ENCODE measurements around the gene NYAP2. TPM values are rescaled to one million over a fixed set of nuclear protein-coding genes. Genes with fewer than 3 reads are reported as not detected.

The NYAP2 gene
- polyA plus RNA-seq = not detected

DNA sequence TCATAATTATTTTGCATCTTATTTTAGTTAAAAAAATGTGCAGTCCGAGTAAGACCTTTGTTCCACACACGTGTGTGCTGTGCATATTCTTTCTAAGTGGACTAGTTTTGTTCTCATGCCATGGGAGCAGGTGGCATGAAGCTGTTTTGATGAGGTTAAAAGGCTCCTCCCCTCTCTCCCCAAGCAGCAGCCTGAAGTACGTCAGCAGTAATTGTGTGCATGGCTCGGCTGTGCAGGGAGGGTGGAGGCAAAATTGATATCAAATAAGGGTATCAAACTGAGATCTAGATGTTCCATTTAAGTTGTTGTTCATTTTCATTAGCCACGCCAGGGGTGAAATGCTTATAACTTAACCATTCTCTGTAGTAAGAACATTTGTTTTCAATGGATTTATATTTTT lies at the start of gene NYAP2:
NYAP2 (plus strand) TSS at position 207 of the 400 bp plus-strand sequence. CDS start 9,171 bp downstream, outside the sequence.
- H3K27me3 Mint-ChIP-seq = peaks cover 3% of the 10 kb centered on the region
- peaks cover 0 to 2% (median 0%) of the 10 kb centered on the region in 3 donors for H3K9me3 Mint-ChIP-seq
- H3K36me3 Mint-ChIP-seq = no peaks in the 10 kb centered on the region
- H3K4me3 Mint-ChIP-seq = no peak within 1 kb of the TSS
- peaks cover 0 to 1% (median 0%) of the 10 kb centered on the region in 3 donors for H3K4me1 Mint-ChIP-seq
- H3K27ac Mint-ChIP-seq = no peak within 1 kb of the TSS

DNA sequence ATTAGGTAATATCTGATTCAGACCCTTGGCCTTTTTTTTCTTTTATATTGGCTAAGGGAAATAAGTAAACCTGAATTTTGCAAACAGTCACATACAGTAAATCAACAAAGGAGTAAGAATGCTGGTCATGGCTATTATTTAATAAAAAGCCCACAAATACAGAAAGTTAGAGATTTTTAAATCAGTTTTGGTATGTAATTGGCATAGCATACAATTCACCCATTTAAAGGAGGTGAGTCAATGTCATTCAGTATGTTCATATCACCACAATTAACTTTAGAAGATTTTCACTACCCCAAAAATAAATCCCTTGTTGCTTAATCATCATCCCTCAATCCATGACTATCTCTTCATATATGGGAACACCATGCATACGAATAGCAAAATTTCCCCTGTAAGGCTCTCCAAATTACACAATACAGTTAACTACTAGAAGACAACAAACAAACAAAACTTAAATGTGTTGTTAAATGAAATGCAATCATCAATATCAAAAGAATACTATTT lies 45.9 kb upstream of the NYAP2 start:
- Mint-ChIP-seq H3K4me3 (no peak overlapping the region), H3K36me3 (no peaks in the 10 kb centered on the region), H3K9me3 (peaks cover 0 to 3% (median 0%) of the 10 kb centered on the region in 3 donors), H3K27me3 (no peaks in the 10 kb centered on the region), H3K4me1 (no peaks in the 10 kb centered on the region), H3K27ac (no peak overlapping the region)

DNA sequence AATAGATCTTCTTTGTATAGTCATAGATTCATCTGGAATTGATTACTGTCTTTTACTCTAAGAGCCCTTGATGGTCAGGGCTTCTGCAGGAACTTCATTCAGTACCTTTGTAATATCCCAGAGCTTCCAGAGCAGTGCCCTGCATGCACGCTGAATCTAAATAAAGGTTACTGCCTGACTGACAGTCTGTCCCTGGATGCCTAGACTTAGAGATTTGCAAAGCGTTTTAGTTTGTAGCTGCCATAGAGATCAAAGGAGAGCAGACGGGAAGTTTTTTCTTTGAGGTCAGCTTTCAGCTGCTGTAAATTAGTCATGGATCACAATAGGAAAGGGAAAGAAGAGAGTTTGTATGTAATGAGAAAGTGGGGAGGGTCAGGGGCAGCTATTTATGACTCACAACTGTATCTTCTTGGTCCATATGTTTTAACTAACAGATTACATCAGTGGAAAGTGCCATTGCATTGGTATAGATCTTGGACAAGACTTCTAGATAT lies 45.2 kb upstream of the NYAP2 start:
- H3K4me3 Mint-ChIP-seq = no peak overlapping the region
- no peak overlapping the region for H3K27ac Mint-ChIP-seq
- no peaks in the 10 kb centered on the region for H3K36me3 Mint-ChIP-seq
- peaks cover 0 to 3% (median 0%) of the 10 kb centered on the region in 3 donors for H3K9me3 Mint-ChIP-seq
- H3K4me1 Mint-ChIP-seq = no peaks in the 10 kb centered on the region
- H3K27me3 Mint-ChIP-seq = no peaks in the 10 kb centered on the region

DNA sequence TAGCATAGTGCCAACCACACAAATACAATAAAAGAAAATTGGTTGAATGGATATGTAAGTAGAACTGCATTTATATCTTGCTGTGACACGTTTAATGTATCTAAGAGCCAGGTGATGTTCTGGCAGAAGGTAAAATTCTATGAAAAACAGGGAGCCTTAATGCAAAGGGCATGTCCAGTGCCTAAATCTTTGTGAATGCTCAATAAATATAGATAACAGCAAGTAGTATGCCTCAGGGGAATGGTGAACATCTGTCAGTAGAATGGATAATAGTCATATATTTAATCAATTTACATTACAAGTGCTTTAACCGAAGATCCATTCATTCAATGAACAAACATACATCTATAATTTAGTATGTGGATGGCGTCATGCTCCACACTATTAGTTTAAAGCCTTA lies 43.7 kb upstream of the NYAP2 start:
- H3K27me3 Mint-ChIP-seq = no peaks in the 10 kb centered on the region
- no peak overlapping the region for H3K27ac Mint-ChIP-seq
- no peaks in the 10 kb centered on the region for H3K4me1 Mint-ChIP-seq
- H3K9me3 Mint-ChIP-seq = peaks cover 0 to 3% (median 0%) of the 10 kb centered on the region in 3 donors
- H3K4me3 Mint-ChIP-seq = no peak overlapping the region
- no peaks in the 10 kb centered on the region for H3K36me3 Mint-ChIP-seq

DNA sequence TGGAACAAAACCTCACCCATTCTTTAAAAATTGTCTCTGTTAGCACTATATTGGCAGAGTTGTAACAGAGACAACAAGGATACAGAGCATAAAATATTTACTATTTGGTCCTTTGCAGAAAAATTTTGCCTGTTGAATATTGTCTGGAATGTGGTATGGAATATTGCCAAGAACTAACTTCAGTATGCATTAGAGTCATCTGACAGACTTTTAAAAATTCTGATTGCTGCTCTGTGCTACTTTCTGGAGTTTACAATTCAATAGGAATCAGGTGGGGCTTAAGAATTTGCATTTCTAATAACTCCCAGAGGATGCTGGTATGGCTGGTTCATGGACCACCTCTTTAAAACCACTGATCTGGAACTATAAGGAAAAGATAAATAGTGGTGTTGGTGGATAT lies 32.8 kb upstream of the NYAP2 start:
- Mint-ChIP-seq H3K27me3 (peaks cover 4% of the 10 kb centered on the region), H3K4me1 (no peaks in the 10 kb centered on the region), H3K4me3 (no peak overlapping the region), H3K27ac (no peak overlapping the region), H3K36me3 (peaks cover 4% of the 10 kb centered on the region), H3K9me3 (no peaks in the 10 kb centered on the region)

DNA sequence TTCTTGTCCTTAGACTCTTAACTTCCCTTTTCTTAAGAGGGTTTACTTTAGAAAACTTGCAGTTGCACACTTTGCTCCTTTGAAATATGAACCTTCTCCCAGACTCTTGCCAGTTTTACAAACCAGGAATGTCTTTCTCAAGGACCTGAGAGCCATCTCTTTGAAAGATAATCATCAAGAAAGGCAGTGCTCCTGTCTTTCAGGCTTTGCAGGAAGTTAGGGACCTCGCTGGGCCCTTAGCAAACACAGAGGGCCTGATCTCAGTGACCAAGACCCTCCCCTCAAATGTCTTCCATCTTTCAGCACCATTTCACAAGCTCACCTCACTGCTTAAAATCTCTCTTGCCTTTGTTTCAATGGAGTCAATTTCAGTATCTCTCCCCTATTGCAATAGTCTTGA lies 32.0 kb upstream of the NYAP2 start:
- Mint-ChIP-seq H3K27me3 (peaks cover 4% of the 10 kb centered on the region), H3K36me3 (peaks cover 4% of the 10 kb centered on the region), H3K9me3 (no peaks in the 10 kb centered on the region), H3K4me3 (no peak overlapping the region), H3K27ac (no peak overlapping the region), H3K4me1 (no peaks in the 10 kb centered on the region)

DNA sequence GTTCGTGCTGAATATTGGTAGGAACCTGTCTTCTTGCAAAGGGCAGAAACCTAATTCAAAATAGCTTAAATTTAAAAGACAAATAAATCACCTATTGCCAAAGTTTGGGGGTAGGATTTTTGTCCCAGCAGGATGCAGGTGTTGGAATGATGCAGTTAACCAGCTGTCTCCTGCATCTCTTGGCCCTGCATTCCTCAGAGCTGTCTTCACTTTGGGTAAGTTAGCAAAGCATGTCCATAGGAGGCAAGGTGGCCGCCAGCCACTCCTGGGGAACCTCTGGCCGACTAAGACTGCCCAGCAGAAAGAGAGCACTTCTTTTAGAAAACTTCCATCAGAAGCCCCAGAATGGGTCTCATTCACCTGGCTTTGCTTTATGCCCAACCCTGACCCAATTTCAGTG lies 20.5 kb upstream of the NYAP2 start:
- Mint-ChIP-seq H3K9me3 (no peaks in the 10 kb centered on the region), H3K4me3 (no peak overlapping the region), H3K27ac (no peak overlapping the region), H3K36me3 (no peaks in the 10 kb centered on the region), H3K4me1 (no peaks in the 10 kb centered on the region), H3K27me3 (peaks cover 4% of the 10 kb centered on the region)

DNA sequence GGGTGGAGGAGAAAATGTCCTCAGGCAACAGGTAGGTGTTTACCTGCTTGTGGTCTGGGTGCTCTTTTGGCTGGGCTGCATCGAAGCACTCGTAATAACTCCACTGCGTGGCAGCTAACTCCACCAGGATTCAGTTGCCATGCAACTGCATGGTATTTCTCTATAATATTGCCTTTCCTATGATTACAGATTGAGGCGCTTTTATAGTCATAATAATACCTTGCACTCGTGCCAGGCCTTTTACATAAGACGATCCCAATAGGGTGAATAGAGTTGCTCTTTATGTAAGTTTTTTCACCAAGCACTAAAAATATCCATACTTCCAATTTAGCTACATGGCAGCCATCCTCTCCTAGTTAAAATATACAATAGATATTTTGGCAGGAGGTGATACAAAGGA lies 19.7 kb upstream of the NYAP2 start:
- no peak overlapping the region for H3K27ac Mint-ChIP-seq

DNA sequence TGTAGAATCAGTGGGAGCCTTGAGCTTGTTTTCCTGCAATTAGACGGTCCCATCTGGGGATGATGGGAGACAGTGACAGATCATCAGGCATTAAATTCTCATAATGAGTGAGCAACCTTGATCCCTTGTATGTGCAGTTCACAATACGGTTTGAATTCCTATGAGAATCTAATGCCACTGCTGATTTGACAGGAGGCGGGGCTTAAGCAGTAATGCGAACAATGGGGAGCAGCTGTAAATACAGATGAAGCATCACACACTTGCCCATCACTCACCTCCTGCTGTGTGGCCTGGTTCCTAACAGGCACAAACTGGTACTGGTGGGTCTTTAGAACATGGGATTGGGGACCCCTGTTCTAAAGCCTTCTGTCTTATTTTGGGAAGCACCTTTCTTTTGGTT lies 17.9 kb upstream of the NYAP2 start:
- Mint-ChIP-seq H3K27me3 (peaks cover 5% of the 10 kb centered on the region), H3K9me3 (no peaks in the 10 kb centered on the region), H3K27ac (no peak overlapping the region), H3K36me3 (no peaks in the 10 kb centered on the region), H3K4me3 (no peak overlapping the region), H3K4me1 (no peaks in the 10 kb centered on the region)

More for the DNA sequence above, 19.7 kb upstream of the NYAP2 start:
- Mint-ChIP-seq H3K27me3 (peaks cover 4% of the 10 kb centered on the region), H3K4me1 (no peaks in the 10 kb centered on the region), H3K36me3 (no peaks in the 10 kb centered on the region), H3K4me3 (no peak overlapping the region), H3K9me3 (no peaks in the 10 kb centered on the region)

DNA sequence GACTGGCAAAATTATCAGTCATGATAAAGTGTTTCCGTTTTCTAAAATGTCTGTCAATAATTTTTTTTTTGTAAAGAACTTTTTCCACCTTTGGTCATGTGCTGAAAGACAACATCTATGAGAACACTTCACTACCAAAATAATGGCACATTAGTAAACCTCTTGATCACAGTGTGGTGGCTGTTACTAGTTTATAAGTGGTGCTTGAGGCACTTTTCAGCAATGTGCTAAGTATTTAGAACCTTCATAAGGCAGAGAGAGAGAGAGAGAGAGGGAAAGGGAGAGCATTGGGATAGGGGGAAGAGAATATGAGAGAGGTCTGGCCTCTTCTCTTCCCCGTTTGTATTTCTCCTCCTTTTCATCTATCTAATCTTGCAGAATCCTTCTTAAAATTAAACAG lies 1.1 kb upstream of the NYAP2 start:
- Mint-ChIP-seq H3K9me3 (peaks cover 0 to 2% (median 0%) of the 10 kb centered on the region in 3 donors), H3K27ac (no peak overlapping the region), H3K27me3 (peaks cover 3% of the 10 kb centered on the region), H3K4me3 (no peak overlapping the region), H3K36me3 (no peaks in the 10 kb centered on the region), H3K4me1 (peaks cover 0 to 1% (median 0%) of the 10 kb centered on the region in 3 donors)

DNA sequence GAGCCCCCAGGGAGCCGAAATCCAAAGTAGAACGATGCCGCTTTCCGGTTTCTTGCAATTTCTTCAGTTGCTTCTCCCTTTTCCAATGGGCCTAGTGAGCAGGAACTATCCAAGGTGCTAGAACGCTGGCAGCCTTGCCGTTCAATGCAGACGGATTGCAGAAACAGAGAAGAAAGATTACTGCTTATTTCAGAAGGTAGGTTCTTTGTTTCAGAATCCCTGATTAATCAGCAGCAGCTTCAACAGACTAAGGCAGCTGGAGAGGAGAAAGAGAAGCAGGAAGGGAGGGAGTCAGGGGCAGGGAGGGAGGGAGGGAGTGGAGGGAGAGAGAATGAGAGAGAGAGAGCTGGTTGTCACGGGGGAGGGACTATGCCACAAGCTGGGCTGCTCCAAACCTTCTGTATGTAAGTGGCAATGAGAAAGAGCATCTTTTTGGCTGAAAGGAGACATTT lies 576 bp downstream of the NYAP2 start:
- no peaks in the 10 kb centered on the region for H3K36me3 Mint-ChIP-seq
- H3K4me3 Mint-ChIP-seq = no peak overlapping the region
- peaks cover 0 to 2% (median 0%) of the 10 kb centered on the region in 3 donors for H3K9me3 Mint-ChIP-seq
- peaks cover 0 to 1% (median 0%) of the 10 kb centered on the region in 3 donors for H3K4me1 Mint-ChIP-seq
- H3K27ac Mint-ChIP-seq = no peak overlapping the region
- peaks cover 3% of the 10 kb centered on the region for H3K27me3 Mint-ChIP-seq

DNA sequence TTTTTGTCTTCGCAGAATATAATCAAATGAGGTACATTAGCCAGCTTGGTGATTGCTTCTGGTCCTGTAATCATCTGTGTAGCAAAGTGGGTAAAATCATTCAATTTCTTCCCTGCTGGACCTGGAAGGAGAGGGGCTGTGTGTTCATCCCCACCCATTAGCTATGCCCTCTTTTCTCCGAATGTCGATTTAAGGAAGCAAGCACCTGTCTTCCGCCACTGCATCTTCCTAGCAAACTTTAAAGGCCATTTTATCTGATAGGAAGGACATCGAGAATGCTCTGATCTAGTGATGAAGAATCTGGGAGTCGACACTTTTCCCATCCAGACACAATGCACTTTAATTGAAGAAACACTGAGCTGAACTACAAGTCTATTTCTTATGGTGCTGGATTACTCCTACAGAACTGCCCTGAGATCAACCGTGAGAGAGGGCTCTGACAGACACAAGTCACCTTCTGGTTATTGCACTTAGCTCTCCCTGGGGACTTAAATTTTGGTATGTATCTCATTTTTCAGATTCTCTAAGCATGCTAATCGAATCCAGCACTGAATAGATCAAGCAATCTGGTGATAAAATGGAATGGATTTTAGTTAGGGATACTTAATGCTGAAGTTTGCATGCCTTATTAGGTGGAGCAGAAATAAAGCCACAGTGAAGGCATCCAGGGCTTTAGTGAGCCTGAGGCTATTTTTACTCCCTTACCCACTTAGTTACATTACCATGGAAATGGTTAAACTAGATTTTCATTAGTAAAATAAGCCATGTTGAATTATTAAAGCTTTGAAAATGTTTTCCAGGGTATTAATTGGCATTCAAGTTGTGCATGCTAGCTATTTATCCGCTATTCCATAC lies 1.3 kb downstream of the NYAP2 start:
- Mint-ChIP-seq H3K27ac (no peak overlapping the region), H3K36me3 (no peaks in the 10 kb centered on the region), H3K9me3 (peaks cover 0 to 2% (median 0%) of the 10 kb centered on the region in 3 donors), H3K27me3 (peaks cover 2% of the 10 kb centered on the region), H3K4me3 (no peak overlapping the region), H3K4me1 (peaks cover 0 to 1% (median 0%) of the 10 kb centered on the region in 3 donors)

DNA sequence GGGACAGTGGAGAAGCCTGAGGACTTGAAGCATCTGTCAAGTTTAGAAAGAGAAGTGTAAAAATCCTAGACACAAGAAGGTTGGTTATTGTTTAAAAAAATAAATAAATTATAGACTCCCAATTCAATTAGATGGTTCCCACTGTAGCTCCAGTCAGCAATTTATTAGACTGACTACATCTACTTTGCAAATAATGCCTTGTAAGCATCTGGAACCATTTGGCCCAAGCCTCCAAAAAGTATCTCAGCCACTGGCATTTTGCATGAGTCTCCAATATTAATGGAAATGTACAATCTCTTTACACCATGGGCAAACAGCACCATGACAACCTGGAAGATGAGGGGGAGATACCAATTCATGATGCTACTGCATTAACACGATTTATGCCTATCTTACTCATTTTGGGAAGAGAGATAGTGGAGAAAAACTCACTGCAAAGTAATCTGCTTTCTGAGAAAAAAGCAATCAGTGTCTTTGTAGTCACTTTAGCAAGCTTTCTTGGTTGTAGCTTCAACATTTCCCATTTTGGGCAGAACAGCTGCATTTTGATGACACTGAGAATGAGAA lies 2.8 kb downstream of the NYAP2 start:
- Mint-ChIP-seq H3K36me3 (no peaks in the 10 kb centered on the region), H3K27ac (no peak overlapping the region), H3K9me3 (peaks cover 0 to 2% (median 0%) of the 10 kb centered on the region in 3 donors), H3K4me1 (peaks cover 0 to 1% (median 0%) of the 10 kb centered on the region in 3 donors), H3K27me3 (peaks cover 2% of the 10 kb centered on the region), H3K4me3 (no peak overlapping the region)

DNA sequence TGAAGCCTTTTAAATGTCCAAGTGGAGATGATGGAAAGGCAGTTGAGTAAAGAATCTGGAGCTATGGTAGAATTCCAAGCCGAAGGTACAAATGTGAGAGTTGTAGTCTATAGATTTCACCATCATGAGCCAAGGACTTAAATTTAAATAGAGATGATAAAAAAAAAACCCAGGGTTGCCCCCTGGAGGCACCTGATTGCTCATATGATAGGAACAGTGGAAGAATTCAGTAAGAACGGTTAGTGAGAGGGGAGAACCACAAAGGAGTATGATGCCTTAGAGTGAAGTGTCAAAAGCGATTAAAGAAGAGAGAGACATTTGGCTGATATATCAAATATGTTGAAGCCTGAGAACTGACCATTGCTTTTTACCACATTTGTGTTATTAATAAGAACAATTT lies 11.9 kb downstream of the NYAP2 start:
- no peak overlapping the region for H3K4me3 Mint-ChIP-seq
- H3K4me1 Mint-ChIP-seq = no peaks in the 10 kb centered on the region
- H3K9me3 Mint-ChIP-seq = no peaks in the 10 kb centered on the region
- H3K27ac Mint-ChIP-seq = no peak overlapping the region
- no peaks in the 10 kb centered on the region for H3K36me3 Mint-ChIP-seq
- H3K27me3 Mint-ChIP-seq = peaks cover 2% of the 10 kb centered on the region

DNA sequence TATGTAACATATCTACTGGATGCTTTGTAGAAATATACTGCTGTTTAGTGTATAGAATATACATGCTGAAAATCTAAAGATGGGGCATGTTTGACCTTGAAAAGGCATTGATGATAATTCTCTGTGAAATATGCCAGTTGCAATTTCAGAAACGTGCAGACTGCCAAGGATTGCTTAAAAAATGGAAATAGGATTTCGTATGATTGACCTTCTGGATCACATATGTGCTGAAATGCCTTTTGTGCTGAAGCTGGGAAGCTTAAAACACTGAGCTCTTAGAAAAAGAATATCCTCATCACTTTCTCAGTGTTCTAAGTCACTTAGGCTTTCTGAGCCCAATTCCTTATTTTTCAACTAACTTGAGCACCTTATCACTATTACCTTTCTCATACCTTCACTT lies 14.3 kb downstream of the NYAP2 start:
- Mint-ChIP-seq H3K36me3 (no peaks in the 10 kb centered on the region), H3K27ac (no peak overlapping the region), H3K9me3 (no peaks in the 10 kb centered on the region), H3K4me1 (no peaks in the 10 kb centered on the region), H3K4me3 (no peak overlapping the region), H3K27me3 (peaks cover 2% of the 10 kb centered on the region)

Data from IgD-negative memory B cell (primary cell).